Pons (tissue), 1 donor: Measurements from ENCODE around the gene OPCML.

Source experiments
- DNase-seq: peaks from one replicate; pipeline ENCODE4 v3.0.0-alpha.2; 2016; ENCODE audit warnings: low spot score

Gene OPCML

GRCh38 chr11:133355095-133355494 lies 177.2 kb downstream of the OPCML start:
- no peak for DNase-seq

GRCh38 chr11:133354069-133354468 lies 178.2 kb downstream of the OPCML start:
- DNase-seq = no peak

DNA sequence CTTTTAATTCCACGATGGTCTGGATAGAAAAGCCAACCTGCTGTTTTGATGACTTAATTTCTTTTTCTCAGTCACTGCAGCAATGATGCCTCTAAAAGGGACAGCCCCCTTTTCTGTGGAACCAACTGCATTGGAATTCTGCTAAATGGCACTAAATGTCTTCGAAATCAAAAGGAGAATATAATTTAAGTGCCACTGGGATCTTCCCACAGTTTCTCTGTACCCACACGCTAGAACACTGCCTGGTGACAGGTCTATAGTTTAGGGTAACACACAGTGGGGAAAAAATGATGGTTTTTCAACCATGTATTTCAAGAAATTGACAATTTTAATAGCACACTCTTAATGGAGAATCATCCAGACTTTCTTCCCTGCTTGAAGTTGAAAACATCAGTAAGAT lies 182.3 kb downstream of the OPCML start:
- no peak for DNase-seq

GRCh38 chr11:133347988-133348387 lies 184.3 kb downstream of the OPCML start:
- DNase-seq = peak; percentile 11

DNA sequence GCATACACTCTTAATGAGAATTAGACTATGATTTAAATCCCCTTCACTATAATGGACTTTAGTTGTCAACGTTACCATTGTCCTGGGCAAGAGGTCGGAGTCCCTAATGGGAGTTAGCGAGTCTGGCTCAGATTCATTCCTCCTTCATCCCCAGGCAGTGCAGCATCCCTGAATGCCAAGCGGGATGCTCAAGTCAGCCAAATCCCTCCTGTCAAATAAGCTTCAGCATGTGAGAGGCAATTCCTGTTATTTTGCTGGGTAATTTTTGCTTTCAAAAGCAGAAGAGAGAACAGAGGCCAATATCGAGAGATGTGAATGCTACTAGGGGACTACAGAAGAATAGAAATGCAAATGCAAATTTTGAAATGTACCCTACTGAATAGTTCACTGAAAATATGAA lies 186.2 kb downstream of the OPCML start:
- no peak for DNase-seq

DNA sequence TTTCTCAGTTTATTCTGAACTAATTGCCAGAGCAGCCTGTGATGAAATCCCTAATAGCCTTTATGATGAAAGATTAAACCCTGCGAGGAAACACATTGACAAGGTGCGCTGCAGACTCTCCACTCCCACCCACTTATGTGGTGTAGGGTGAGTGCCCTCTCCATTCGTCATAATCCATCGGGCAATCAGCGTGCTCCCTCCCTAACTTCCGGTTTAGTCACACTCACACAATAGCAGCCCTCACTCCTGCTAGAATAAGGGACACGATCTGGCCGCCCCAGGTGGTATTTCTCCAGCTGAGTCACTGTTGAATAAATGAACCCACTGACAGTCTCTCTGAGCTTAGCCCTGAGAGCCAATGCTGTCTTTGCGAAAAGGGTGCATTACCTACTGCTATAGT lies 188.3 kb downstream of the OPCML start:
- no peak for DNase-seq

GRCh38 chr11:133339495-133340140 lies 192.7 kb downstream of the OPCML start:
- DNase-seq = peak; percentile 83

GRCh38 chr11:133338588-133338987 lies 193.7 kb downstream of the OPCML start:
- DNase-seq = no peak

DNA sequence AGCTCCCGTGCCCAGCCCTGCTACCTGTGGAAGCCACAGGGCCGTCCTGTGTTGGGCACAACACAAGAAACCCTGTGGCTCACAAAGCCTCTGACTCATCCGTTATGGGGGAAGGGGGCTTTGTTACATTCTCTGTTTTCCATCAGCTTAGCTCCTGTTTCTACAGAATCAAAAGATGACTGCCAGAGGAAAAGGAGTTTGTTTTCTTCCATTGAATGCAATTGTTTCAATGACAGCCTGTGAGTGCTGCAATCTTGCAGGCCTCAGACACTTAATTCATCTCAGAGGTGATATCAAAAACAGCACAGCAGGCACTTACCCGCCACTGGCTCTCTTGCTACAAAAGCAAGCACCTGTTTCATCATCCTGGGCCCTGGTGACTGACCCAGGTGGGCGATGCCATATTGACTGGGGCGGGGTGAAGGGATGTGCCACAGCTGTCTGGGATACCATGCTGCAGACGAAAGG lies 194.3 kb downstream of the OPCML start:
- no peak for DNase-seq

DNA sequence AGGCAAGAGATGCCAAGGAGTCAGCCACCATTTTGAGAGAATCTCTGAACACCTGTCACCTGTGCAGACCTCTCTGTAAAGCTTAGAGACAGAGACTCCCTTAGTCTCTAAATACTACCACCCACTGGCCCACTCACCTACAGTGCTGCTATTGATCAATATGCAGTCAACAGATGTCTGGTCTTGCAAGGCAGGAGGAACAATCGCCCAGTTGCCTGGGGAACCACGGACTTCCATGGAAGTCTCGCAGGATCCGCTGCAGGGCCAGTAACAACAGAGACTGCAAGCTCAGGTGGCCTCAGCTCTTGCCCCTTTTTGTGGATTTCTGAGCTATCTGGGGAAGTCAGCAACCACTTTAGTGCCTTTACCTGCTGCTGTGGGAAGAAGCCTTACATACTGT lies 195.1 kb downstream of the OPCML start:
- no peak for DNase-seq

GRCh38 chr11:133331031-133331430 lies 201.3 kb downstream of the OPCML start:
- DNase-seq = no peak

DNA sequence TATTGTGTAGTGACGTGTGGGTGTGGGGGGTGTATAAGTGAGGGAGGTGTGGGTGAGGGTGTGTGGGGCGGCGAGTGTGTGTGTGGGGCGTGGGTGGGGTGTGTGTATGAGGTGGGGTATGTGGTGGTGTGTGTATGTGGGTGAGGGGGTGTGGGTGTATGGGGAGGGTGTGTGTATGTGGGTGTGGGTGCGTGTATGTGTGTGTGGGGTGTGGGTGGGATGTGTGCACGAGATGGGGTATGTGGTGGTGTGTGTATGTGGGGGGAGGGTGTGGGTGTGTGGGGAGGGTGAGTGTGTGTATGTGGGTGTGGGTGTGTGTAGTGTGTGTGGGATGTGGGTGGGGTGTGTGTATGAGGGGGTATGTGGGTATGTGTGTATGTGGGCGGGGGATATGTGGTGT lies 205.5 kb downstream of the OPCML start:
- DNase-seq = no peak

- no peak for DNase-seq
Measured at GRCh38 chr11:133326332-133326731, 206.0 kb downstream of the OPCML start.

DNA sequence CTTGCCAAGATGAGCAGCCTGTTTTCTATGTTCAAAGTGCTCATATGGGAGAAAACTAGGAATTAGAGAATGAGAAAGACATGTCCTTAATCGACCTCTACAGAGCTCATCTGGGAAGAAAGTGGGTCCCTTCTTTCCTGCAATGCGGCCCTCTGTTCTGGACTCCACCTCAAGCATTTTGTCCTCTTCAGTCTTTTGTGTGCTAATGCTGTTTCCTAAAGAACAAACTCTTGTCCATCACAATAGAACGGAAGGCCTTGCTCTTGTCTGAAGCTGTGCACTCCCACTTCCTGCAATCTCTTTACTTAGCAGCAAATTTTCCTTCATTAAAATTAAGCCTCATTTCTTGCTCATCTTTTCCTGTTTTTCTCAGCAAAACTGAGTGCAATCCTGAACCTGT lies 206.6 kb downstream of the OPCML start:
- DNase-seq = no peak

- no peak for DNase-seq
Measured at GRCh38 chr11:133323354-133323753, 208.9 kb downstream of the OPCML start.

DNA sequence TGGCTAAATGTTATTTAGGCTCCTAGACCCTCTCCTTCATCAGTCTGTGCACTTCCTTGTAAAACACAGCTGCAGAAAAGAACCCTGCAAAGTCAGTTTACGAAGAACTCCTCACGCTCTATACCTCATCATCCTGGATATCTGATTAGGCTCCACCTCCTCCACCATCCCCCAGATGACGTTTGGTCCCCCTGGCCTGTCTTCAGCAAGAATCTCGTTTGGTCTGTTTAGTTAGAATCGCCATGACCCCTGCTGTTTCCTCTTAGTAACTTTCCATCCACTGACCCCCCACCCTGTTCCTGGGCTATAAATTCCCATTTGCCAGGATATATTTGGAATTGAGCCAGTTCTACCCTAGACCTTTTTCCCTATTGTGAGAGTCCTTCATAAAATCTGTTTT lies 214.1 kb downstream of the OPCML start:
- no peak for DNase-seq

DNA sequence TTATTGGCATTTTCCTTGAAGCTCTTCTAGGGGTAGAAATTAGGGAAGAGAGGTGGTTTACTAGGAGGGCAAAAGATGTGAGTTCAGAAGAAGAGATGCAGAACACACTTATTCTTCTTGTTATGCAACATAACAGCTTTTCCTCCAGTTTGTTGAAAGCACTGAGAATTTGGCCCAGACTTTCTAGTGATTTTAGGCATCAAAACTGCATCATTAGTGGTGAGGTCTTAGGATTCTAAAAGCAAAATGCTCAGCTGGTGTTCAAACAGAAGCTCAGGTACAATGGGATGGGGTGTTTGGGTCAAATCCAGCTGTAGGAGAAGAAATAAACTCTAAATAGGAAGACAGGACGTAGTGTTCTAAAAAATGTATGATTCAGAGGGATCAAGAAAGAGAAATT lies 221.1 kb downstream of the OPCML start:
- no peak for DNase-seq

- DNase-seq = no peak
Measured at GRCh38 chr11:133306019-133306418, 226.3 kb downstream of the OPCML start.

GRCh38 chr11:133305208-133305956 lies 226.9 kb downstream of the OPCML start:
- no peak for DNase-seq

DNA sequence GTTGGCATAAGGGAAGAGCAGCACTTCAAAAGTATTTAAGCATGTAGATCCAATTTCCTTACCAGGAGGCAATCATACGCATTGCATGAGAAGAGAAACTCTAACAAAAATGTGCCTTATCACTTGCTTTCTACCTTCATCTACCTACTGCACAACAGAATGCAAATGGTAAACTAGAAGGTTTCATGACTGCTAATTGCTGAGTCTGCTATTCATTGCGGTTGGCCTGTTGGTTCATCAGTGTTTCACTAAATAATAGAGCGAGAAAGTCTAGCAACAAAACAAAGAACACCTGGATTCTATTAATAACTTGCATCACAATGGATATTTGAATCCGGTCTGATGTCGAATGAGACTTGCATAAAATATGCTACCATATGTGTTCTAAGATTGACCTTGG lies 229.0 kb downstream of the OPCML start:
- DNase-seq = no peak

DNA sequence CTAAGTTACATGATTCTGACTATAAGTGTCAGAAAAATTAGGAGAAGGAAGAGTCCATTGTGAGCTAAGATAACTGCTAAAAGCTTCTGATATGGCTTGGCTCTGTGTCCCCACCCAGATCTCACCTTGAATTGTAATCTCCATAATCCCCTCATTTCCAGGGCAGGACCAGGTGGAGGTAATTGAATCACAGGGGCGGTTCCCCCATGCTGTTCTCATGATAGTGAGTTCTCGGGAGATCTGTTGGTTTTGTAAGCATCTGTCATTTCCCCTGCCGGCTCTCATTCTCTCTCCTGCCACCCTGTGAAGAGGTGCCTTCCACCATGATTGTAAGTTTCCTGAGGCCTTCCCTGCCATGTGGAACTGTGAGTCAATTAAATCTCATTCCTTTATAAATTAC lies 230.2 kb downstream of the OPCML start:
- DNase-seq = no peak

DNA sequence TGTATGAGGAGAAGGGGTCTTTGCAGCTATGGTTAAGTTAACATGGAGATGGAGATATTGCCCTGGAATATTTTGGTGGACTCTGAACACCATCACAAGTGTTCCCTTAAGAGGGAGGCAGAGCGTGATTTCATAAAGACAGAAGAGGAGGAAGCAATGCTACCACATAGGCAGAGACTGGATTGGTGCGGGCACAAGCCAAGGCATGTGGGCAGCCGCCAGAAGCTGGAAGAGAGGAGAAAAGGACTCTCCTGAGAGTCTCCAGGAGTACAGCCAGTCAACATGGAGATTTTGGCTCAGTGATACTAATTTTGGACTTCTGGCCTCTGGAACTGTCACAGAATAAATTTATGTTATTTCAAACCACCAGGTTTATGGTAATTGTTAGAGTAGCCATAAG lies 231.6 kb downstream of the OPCML start:
- DNase-seq = no peak

- no peak for DNase-seq
Measured at GRCh38 chr11:133291780-133292179, 240.5 kb downstream of the OPCML start.

DNA sequence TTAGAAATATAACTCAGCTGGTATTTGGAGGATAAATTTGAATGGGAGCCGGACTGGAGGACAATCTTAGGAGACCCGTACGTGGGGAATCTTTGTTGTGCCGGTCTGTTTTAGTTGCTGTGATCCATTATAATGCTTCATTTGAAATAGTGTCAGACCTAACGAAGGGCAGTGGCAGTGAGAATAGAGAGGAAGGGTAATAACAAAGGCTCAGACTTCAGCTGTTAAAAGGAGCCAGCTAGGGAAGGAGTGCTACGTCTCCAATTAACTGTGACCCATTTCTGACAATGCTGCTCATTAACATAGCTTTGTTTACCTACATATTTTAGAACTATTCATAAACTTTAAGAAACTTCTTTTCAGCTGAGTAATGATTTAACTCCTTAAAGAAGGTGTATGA lies 246.9 kb downstream of the OPCML start:
- no peak for DNase-seq
